Superior temporal gyrus (tissue), 1 donor: ENCODE measurements around the gene SLIT3.

Experiments
- DNase-seq: peaks from one replicate; pipeline ENCODE4 v3.0.0-alpha.2; 2016; ENCODE audit errors: extremely low spot score

Gene SLIT3

DNA sequence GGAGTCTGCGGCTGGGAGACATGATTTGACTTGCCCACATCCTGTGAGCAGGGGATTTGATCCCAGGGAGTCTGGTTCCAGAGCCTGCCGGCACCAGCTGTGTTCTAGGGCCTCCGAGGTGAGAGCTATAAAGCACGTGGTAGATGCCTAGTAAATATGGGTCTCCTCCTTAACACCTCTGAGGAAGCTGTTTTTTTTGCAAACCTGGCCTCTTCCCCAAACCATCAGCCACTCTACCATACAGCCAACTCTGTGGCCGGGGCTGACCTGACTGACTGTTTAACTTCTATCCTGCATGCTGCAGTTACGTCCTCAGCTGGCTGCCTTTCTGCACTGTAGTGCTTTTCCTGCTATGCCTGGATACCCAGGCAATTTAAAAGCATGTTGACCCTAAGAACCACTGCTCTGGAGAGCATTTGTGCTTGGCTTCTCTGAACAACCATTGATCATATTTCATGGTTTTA is 220.5 kb downstream of the SLIT3 start:
- no peak for DNase-seq

DNA sequence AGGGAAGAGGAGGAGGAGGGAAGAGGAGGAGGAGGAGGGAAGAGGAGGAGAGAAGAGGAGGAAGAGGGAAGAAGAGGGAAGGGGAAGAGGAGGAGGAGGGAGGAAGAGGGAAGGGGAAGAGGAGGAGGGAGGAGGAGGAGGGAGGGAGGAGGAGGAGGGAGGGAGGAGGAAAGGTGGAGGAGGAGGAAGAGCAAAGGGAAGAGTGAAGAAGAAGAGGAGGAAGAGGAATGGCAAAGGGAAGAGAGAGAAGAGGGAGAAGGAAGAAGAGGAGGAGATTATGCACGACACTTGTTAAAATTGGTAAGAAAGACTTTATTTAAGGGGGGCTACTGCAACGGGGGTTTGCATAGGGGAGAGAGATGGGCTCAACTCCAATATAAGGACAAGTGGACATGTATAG is 221.2 kb downstream of the SLIT3 start:
- no peak for DNase-seq

DNA sequence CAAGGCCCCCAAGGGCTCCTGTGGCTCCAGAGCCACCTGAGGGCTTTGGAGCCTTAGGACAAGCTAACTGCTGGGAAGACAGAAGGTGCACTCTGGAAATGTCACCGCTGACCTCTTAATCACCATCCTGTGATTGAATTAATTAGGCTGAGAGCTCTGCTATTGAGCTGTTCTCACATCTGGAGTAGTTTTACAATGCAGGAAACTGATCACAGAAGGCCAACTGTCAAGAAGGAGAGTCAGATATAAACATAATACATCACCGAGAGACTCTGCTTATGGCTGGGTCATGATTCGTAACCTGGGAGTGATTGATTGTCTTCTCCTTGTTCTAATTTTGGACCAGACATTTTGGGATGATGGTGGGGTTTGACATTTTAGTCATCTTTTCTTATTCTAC is 226.1 kb downstream of the SLIT3 start:
- no peak for DNase-seq

DNA sequence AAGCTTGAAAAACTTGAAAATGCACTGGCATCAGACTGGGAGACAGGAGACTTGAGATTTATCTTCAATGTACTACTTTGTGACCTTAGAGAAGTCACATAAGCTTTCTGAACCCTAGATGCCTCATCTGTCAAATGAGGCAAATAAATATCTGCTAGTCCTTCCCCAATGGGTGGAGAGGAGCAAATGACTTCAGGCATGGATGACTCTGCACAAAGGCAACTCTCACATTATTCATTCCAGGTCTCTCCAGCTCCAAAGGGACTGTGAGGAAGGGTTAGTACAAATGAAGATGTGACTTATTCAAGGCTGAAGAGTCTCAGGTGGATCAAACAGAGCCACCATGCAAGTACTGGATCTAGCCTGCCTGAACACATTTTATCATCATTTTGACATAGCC is 228.7 kb downstream of the SLIT3 start:
- no peak for DNase-seq

DNA sequence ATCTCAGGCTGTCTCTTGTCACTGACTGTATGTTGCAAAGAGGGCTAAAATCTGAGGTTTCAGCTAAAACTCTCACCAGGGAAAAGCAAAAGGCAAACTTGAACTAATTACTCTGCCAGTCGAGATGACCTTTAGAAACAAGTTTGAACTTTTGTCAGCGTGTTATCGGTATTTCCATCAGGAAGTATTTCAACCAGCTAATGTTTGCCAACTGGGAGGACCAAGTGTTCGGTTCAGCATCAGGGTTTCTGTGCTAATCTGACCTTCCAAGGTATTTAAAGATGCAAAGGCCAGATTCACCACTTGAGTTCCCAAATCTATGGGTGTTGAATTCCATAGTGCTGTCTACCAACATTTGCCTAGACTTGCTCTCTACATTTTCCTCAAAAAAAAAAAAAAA is 230.5 kb downstream of the SLIT3 start:
- DNase-seq = no peak

DNA sequence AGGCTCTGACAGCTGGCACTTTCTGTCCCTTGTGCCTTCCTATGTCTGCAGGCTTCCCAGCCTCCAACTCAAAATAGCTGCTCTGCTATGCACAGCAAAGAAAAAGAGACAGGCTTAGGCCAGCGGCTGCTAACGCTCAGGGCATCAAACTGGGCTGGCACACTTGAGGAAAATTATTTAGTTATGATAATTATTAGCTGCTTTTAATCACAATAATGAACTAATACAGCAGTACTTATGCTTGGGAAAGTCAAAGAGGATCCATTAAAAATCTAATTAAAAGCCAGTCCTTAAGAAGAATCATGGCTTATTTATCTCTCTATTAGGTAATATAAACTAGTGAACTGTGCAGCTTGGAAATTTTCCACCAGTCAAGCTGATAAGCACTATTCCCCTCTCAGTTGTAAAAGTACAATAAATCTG is 233.2 kb downstream of the SLIT3 start:
- no peak for DNase-seq

DNA sequence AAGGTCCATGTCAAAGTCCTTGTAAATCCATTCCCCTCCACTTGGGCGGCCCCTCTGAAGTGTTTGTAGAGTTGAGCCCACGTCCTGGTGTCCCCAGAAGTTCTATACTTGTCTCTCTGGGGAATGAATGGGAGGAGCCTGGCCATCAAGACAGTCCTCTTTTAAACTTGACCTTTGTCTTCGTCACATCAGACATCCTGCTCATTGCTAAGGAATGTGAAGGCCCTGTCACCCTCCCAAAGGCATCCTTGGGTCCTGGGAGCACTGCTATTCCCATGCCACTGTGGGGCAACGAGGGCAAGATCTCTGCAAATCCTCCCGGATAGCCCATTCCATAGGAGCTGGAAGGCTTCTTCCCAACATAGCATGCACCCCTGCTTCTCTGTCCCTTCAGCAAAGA is 235.5 kb downstream of the SLIT3 start:
- DNase-seq = no peak

DNA sequence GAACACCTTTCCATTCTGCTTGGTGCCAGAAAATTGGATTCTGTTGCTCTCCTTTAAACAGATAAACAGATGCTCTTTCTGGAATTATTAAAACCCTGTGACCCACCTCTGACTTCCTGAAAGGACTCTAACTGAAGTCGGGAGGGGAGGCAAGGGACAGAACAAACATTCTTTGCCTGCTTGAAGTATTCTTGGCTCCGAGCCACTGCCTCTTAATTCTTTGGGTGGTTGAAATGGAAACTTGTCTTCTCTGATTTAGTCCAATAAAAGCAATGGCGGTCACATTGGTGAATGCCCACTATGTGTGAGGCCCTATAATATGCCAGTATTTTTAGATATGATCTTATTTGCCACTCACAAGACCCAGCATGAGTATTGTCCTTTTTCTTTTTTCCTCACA is 236.8 kb downstream of the SLIT3 start:
- DNase-seq = no peak

DNA sequence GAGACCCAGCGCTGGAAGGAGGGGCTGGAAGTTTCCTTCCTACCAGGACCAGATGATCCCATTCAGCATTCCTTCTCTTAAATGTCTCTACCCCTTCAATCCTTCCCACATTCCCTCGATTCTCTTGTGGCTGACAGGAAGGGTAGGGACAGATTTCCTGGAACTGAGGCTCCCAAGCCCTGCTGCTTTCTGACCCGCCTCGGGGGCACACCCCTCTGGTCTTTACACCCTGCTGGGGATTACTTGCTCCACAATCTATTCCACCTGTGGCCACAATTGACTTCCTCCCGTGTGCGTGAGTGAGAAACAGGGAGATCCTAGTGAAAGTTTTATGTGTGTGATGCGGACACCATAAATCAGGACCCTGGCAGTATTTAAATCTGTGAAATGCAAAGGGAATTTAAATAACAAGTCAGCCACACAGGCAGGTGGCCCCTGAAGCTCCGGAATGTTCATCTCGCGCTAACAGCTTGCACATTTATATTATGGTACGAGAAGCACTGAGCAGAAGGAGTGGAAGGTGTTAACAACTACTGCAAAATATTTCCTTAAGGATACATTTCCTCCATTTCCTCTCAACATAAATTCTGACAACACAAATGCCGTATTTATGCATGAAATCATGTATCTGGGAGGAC is 237.5 kb downstream of the SLIT3 start:
- DNase-seq = no peak

DNA sequence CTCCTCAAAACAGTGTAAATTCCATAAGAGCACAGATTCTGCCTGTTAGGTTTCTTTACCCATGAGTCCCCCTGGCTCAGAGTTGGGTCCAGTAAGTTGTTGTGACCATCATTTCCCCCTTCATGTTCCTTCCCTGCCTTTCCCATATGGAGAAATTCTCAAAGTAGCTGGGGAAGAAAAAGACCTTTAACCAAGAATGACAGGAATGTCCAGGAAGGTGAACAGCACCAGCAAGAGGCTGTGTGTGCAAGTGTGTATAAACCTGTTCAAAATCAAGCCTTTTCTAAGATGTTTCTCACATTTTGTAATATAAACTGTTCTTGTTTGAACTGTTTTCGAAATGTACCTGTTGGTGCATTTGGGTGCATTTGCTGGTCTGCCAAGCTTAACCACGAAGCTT is 238.2 kb downstream of the SLIT3 start:
- no peak for DNase-seq

DNA sequence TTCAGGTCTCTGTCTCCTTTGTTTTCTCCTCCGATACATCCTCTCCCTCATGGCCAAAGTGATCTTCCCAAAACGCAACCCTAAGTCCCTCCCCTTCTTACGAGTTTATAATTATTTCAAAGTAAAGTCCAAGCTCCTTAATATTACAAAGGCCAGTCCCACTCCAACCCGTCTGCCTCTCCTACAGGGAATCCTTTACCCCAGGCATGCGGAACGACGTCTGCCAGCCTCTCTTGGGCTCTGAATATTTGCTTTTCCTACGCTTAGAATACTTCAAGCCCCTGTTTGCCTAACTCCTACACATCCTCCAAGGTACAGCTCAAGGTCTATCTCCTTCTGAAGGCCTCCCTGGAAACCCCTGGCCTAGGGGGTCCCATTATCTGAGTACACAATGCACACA is 246.4 kb downstream of the SLIT3 start:
- DNase-seq = no peak

DNA sequence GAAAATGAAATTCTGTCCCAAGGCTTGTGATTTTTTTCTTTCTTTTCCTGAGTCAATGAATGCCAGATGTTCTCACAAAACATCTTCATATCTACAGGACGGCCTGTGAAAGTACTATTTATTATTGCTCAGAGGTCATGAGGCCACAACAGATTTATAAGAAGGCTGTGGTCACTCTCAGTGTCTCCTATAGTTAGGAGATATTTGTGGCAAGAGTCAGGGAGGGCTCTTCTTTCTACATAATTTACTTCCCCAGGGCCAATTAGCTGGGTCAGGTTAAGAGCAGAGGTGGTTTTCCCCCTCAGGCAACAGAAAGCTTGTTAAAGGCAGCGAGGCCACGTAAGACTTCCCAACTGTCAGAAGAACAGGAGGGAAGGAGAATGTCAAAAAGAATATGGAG is 248.7 kb downstream of the SLIT3 start:
- DNase-seq = no peak

DNA sequence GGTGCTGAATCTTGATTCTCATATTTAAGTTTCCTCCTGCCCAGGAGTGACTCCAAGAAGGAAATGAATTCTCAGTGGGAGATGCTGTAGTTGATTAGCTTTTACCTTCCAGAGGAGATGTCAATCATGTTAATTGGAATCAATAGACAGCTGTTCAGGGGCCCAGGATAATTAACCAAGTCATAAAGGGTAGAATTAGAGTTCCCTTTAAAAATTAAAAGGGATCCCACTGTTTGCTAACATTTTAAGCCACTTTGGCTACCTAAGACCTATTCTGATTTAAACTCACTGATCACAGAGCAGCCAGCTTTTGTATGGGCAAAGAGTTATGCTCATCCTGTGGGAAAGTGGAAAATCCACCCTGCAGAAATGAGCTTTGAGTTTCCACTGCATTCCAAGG is 249.6 kb downstream of the SLIT3 start:
- DNase-seq = no peak

DNA sequence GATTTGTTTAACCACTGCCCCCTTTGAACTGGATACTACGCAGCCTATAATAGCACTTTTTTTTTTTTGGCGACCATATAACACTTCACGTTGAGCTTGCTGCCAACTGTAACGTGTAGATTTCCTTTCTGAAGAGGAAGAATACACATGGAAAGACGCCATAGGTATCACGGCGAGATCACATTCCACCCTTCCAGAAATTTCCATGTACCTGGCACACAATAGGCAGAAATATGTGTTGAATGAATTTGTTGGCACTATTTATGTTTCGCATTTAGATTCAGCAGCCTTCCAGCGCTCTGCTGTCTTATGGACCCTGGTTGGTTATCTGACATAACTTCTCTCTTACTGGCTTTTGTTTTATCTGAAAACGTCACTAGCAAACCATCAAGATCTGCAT is 250.3 kb downstream of the SLIT3 start:
- DNase-seq = no peak

DNA sequence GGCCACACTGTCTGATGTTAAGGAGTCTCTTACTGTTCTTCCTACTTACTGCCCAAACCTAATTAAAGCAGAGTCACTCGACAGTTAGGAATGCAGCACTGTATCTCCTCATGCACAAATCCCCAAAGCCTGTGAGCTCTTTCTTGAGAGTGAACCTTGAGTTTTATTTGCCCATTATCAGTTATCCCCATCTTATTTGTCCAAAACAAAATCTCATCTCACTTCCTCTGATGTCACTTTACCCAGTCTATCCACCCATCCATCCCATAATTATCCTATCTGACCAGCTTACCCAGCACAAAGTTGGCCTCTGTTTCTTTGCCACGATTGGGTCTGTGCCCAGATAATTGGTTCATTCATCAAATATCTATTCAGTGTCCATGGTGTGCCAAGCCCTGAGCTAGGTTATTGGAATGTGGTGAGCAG is 250.8 kb downstream of the SLIT3 start:
- peak; percentile 79 for DNase-seq

DNA sequence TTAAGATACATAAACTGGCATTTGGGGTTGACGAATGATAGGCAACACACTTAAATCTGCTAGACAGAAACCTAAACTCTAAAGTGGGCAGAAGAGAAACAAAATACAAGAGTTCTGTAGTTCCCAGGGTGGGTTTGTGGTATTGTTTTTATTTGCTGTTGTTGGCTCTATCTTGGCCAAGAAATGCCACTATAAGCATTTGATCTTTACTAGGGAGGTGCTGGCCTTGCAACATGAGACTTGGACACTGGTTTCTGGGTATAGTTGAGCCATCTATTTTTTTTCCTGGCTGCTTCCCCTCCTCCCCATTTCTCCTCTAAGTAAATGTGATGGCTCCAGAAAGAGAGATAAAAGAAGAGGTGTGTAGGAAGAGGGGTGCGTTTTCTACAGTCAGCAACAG is 251.2 kb downstream of the SLIT3 start:
- no peak for DNase-seq

DNA sequence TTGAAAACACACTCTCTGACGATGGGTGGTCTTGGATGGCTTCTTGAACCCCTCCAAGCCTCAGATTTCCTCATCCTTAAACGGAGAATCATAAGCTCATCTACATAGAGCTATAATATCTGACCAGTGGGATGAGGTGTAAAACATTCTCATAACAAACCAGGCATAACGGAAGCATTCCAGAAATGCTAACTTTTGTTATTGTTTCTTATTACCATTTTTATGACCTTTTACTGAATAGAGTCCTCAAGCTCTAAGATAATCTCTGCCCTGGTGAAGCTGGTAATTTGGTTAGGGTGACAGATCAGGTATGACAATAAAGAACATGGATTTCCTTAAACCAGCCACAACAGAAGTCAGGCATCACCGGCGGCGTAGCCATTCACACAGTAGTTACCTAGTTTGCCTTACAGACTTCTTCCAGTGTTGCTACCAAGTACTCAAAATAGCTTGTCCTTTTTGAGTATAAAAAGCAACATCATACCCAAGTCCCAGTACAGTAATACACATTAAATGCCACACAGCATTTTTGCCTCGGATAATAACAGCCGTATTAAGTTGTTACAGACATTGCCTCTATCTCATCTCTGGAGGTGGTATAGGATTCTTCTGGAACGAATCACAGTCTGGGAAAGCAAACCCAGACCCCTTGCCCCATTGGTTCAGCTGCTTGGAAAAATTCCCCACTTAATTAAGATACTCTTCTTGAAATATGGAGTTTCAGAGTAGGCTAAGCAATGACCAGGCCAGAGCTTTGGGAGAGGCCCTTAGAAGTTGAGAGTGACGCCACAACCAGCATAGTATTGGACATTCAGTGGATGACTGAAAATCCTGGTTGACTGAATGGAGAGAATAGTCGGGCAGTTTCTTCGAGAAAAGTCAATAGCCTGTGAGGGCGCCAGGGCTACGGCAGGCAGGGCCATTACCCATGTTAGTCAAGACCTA is 252.5 kb downstream of the SLIT3 start:
- DNase-seq = no peak

DNA sequence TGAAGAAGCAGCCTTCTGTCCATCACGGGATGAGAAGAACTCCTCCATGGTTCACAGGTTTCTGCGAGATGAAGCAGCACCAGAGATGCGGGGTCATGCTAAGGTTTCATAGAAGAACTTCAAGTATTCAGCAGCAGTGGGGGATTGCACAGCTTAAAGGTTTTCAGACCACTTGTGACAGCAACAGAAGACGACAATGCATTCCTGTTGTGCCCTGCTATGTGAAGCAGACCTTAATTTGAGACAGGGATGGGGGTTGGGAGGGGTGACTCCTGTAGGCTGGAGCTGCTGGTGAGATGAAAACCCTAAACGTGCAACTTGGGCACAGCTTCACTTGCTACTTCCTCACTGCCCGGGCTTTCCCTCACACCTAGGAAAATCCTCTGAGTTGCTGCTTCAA is 256.0 kb downstream of the SLIT3 start:
- DNase-seq = no peak

DNA sequence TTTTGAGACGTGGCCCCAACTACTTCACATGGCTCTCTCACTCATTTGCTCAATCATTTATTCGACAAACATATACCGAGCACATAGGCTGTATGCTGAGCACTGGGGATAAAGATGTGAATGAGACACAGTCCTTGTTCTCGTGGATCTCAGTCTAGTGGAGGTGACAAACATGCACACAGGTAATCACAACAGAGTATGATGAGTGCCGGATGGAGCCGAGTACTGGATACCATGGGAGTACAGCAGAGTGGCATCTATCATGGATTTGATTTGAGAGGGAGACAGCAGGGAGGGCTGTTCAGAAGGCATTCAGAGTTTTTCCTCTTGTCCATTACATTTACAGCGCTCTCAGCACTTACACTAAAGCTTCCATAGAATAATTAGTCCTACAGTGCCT is 259.8 kb downstream of the SLIT3 start:
- DNase-seq = no peak

DNA sequence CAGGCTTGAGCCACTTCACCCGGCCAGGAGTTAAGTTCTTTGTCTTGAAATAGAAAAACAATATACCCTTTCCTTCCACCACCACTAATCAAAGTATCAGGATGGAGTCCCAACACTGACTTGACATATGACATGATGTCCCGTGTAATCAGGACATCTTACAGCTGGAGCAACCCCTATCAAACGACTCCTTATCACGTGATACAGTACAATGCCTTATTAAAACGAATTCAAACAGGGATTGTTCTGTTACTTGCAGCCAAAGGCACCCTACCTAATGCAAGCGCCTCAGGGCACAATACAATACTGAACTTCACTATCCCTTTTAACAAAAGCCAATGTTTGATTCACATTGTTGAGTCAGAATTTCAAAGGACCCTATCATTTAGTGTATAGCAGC is 261.3 kb downstream of the SLIT3 start:
- no peak for DNase-seq

DNA sequence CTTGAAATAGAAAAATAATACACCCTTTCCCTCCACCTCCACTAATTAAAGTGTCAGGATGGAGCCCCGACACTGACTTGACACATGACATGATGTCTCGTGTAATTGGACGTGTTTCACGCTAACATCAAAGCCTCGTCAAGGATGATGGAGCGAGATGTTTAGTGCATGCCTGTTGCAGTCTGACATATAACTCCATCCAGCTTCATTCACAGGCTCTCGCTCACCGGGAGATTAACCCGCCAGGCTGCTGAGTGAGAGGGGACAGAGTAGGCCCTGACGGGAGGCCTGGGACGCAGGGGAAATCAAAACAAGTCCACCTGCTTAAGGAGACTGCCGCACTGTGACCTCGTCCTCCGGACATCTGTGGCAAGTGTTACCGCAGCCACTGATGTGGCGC is 263.5 kb downstream of the SLIT3 start:
- DNase-seq = no peak

DNA sequence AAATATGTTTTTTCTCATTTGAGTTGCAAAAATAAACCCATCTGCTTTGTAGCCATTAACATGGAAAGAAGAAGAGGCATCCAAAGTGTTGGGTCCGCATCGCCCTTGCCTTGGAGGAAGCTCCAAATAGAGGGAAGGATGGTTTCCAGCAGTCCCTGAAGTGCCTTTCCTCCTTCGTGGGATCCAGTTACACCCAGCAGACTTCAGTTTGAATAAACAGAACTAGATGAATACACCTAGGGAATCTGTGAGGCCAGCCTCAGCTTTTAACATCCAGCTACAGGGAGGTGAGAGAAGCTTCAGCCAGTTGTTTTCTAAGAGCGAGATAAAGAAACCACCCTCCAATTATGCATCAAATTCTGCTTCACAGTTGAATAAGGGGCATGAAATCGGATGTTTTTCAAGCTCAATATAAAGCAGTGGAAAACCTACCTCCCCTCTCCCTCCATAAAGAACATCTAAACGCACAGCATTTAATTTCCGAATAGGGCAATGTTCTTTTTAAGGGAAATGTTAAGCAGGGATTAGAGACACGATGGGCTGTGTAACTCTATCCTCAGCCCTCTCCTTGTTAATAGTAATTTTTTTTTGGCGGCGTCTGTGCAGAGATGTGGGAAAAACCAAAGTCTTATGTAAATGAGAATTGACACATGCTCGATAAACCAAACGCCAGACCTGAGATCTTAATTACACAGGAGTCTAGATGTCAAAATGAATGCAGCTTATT is 264.7 kb downstream of the SLIT3 start:
- DNase-seq = no peak
